ENCODE measurements around the gene TGFB2.

DNA sequence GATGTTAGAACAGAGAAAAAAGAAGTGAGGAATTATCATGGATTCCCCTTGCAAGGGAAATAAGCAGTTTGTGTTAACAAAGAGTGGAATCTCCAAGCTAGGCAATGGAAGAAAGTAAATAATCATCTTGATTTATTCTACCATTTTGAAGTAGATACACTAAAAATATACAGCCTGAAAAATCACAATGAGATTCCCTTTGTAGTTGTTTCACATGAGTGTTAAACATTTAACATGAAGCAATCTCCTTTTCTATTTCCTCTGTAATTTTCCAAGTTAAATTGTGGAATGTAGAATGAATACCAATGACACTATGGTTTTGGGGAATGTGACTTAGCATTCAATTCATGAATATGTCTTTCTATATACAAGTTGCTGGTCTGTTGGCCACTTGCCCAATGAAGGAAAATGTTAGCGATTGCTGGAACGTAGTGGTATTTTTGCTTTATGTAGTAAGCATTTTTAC is 5.7 kb downstream of the TGFB2 start:
- TF ChIP-seq, protein P1, sequence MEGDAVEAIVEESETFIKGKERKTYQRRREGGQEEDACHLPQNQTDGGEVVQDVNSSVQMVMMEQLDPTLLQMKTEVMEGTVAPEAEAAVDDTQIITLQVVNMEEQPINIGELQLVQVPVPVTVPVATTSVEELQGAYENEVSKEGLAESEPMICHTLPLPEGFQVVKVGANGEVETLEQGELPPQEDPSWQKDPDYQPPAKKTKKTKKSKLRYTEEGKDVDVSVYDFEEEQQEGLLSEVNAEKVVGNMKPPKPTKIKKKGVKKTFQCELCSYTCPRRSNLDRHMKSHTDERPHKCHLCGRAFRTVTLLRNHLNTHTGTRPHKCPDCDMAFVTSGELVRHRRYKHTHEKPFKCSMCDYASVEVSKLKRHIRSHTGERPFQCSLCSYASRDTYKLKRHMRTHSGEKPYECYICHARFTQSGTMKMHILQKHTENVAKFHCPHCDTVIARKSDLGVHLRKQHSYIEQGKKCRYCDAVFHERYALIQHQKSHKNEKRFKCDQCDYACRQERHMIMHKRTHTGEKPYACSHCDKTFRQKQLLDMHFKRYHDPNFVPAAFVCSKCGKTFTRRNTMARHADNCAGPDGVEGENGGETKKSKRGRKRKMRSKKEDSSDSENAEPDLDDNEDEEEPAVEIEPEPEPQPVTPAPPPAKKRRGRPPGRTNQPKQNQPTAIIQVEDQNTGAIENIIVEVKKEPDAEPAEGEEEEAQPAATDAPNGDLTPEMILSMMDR (IDR thresholded peaks at IDR 0.05; ENCODE audit: low read depth, low read length, missing input control), result no peak
- TF ChIP-seq JUND (IDR thresholded peaks at IDR 0.05) (no peak), RXRA (IDR thresholded peaks at IDR 0.05) (no peak), HNF4G (IDR thresholded peaks at IDR 0.05) (no peak), RAD21 (IDR thresholded peaks at IDR 0.05) (no peak), YY1 (IDR thresholded peaks at IDR 0.05) (no peak), SP1 (IDR thresholded peaks at IDR 0.05) (no peak), EGR1 (IDR thresholded peaks at IDR 0.05; ENCODE audit: low read depth in 2 of 2) (no peak), GABPA (IDR thresholded peaks at IDR 0.05 in 1 of 2, conservative IDR thresholded peaks at IDR 0.05 in 1 of 2) (no peak)
- TF ChIP-seq, protein P2, sequence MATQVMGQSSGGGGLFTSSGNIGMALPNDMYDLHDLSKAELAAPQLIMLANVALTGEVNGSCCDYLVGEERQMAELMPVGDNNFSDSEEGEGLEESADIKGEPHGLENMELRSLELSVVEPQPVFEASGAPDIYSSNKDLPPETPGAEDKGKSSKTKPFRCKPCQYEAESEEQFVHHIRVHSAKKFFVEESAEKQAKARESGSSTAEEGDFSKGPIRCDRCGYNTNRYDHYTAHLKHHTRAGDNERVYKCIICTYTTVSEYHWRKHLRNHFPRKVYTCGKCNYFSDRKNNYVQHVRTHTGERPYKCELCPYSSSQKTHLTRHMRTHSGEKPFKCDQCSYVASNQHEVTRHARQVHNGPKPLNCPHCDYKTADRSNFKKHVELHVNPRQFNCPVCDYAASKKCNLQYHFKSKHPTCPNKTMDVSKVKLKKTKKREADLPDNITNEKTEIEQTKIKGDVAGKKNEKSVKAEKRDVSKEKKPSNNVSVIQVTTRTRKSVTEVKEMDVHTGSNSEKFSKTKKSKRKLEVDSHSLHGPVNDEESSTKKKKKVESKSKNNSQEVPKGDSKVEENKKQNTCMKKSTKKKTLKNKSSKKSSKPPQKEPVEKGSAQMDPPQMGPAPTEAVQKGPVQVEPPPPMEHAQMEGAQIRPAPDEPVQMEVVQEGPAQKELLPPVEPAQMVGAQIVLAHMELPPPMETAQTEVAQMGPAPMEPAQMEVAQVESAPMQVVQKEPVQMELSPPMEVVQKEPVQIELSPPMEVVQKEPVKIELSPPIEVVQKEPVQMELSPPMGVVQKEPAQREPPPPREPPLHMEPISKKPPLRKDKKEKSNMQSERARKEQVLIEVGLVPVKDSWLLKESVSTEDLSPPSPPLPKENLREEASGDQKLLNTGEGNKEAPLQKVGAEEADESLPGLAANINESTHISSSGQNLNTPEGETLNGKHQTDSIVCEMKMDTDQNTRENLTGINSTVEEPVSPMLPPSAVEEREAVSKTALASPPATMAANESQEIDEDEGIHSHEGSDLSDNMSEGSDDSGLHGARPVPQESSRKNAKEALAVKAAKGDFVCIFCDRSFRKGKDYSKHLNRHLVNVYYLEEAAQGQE (IDR thresholded peaks at IDR 0.05), result no peak
- TF ChIP-seq, protein P3, sequence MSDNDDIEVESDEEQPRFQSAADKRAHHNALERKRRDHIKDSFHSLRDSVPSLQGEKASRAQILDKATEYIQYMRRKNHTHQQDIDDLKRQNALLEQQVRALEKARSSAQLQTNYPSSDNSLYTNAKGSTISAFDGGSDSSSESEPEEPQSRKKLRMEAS (IDR thresholded peaks at IDR 0.05), result no peak

Measured in liver (tissue), 3 donors.